Measurements from ENCODE around the gene PITPNM3.
"Not testable (repeated sequence)": the region's sequence is repeated elsewhere in the genome, so short reads cannot be mapped to it uniquely, and the experiment has no call there.

The PITPNM3 gene

DNA sequence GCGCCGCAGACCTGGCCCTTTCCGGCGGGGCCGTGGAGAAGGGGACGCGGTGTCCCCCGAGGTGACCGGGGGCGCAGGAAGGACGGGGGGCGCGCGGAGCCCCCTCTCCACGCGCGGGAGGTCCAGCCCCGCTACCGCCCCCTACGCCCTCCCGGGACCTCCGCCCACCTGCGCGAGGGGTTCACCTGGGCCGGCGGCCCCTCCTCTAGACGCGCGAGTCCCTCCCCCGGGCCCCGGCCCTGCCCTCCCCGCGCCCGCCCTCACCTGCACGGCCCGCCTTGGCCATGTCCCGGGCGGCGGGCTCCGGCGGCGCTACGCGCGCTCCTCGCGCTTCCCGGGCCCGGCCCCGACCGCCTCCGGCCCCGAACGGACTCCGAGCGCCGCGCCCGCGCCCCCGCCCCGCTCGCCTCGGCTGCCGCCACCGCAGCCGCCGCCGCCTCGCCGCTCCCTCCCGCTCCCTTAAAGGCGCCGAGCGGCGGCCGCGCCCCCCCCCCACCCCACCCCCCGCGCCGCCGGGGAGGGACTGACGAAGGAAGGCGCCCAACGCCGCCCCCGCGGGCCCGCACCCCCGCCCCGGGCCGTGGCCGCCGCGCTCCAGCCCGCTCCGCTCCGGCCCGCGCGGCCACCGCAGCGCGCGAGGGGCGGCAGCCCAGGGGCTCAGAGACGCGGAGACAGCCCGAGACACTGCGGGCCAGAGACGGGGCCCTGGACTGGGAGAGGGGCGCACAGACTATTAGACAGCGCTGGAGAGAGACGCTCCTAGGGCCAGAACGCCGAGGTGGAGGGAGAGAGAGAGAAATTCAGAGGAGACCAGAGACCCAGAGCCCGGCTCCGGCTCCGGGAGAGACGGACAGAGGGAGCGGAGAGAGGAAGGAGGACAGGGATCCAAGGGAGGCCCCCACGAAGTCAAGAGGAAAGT, at the start of gene PITPNM3:
TSS of gene PITPNM3 (minus strand) at position 435 of the 919 bp plus-strand sequence. CDS start at position 286, 149 bp downstream.
- peak; percentile 9 for DNase-seq

DNA sequence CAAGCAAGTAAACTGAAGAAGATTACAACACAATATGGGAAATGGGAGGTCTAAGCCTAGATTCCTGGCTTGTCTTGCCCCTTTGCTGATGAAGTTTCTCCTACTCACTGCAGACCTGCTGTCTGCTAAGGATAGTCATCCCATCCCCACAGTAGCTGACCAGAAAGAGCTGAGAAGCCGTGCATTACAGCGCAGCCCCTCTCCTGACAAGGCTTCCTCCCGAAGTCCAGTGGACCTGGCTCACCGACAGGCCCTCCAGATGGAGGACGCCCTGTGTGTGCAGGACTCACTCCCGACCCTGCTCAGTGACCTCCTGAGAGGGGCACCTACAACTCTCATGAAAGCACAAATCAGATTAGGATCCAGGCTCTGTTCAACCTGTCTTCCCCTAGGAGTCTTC, 48.8 kb upstream of the PITPNM3 start:
- no peak for DNase-seq

DNA sequence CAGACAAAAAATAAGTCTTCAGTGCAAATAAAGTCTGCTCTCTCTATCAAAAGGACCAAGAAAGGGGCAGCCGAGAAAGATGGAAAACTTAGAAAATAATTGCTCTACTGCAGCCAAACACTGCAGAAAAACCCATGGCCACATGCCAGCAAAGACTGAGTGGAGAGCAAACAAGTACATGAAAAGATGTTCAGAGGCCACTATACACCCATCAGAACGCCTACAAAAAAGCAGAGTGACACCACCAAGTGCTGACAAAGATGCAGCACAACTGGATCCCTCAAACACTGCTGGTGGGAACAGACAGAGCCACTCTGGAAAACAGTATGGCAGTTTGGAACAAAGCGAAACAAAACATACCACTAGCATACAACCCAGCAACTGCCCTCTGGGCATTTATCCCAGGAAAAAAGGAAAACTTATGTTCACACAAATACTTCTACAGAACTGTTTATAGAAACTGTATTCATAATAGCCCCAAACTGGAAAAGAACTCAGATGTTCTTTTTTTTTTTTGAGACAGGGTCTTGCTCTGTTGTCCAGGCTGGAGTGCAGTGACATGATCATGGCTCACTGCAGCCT, 47.5 kb upstream of the PITPNM3 start:
- DNase-seq, result no peak

DNA sequence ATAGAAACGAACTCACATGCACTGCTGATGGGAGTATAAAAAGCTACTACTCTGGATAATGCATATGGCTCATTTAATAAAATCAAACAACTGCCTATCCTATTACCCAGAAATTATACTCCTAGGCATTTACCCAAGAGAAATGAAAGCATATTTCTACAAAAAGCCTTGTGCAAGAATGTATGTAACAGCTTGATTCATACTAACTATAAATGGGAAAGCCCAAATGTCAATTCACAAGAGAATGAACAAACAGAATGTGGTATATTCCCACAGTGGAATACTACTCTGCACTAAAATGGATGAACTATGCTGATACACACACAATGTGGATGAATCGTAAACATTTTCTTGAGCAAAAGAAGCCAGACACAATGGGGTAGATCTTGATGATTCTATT, 45.8 kb upstream of the PITPNM3 start:
- DNase-seq, result no peak

DNA sequence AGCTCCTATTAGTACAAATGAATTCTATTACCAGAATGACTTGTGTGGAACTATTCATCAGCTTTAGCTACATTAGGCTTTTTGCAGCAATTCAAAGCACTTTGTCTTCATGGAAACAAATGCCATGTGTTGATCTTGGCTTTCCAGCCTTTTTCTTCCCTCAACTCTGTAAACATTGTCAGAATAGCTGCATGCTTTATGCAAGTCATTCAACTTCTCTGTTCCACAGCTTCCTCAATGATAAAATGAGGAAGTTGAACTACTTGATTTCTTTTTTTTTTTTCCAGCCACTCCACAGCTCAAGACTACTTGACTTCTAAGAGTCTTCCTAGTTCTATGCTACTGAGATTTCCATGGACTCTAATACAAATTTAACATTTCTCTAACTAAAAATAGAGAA, 43.0 kb upstream of the PITPNM3 start:
- no peak for DNase-seq

DNA sequence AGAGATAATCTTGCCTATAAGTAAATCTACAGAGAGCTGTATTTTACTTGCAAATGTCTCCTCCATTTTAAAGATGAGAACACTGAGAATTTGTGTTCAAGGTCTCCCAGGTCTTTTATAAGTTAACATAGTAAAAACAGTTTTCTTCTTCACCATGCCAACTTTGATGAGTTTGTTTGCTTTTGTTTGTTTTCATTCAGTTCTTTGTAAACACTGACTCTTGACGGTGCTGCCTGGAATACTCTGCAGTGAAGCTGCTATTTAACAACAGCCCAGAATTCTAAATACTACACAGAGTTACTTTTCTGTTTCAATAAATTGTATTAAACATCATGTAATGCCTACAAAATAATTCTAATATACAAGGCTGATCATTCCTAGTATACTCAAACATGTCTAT, 41.4 kb upstream of the PITPNM3 start:
- DNase-seq, result no peak

DNA sequence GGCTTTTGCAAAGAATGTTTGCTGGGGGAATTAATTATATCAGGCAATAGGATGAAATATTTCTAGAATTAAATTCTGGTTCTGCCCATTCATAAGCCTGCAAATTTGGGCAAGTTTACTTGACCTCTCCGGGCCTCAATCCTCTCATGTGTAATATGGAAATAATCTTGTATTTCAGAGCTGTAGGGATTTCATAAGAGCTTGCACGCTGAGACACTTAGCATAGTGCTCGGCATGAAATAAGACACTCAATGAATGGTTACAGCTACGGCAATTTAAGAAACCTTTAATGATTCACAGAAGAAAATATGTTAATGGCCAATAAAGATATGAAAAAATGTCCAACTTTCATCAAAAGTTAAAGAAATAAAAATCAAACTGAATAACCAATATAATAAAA, 40.6 kb upstream of the PITPNM3 start:
- DNase-seq, result no peak

DNA sequence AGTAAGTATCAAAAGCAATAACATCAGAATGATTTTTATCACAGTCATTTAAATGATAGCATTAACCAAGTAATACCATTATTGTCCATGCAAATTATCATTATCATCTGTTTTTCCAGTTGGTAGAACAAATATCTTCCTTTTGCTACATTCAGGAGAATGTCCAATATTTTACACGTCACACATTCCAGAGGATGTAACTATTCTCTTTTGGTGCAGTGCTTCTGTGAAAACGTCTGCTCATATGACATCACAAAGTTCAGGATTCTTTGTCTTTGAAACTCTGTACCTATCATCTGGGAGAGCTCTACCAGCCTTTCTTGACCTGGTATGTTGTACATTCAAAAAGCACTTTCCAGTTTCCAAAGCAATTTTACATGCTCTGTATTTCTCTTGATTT, 40.2 kb upstream of the PITPNM3 start:
- DNase-seq, result no peak

DNA sequence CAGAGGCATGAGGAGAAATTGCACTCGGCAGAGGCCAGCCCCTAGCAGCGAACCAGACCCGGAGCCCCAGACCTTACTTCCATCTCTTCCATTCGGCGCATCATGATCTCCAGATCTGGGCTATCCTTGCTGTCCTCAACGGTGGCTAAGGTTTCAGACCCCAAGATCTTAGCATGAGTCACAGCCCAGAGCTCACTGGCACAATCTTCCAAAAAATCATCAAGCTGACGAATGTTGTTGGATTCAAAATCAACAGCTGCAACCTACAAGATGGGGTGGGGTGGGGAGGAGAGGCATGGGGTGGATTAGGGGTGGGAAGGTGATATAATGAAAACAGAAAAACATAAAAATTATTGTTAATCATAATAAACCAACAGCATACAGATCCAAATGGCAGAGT, 39.7 kb upstream of the PITPNM3 start:
- DNase-seq, result no peak

DNA sequence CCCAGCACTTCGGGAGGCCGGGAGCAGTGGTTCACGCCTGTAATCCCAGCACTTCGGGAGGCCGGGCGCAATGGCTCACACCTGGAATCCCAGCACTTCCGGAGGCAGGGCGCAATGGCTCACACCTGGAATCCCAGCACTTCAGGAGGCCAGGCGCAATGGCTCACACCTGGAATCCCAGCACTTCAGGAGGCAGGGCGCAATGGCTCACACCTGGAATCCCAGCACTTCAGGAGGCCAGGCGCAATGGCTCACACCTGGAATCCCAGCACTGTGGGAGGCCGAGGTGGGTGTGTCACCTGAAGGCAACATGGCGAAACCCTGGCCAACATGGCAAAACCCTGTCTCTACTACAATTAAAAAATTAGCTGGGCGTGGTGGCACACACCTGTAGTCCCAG, 37.0 kb upstream of the PITPNM3 start:
- not testable (repeated sequence) for DNase-seq

DNA sequence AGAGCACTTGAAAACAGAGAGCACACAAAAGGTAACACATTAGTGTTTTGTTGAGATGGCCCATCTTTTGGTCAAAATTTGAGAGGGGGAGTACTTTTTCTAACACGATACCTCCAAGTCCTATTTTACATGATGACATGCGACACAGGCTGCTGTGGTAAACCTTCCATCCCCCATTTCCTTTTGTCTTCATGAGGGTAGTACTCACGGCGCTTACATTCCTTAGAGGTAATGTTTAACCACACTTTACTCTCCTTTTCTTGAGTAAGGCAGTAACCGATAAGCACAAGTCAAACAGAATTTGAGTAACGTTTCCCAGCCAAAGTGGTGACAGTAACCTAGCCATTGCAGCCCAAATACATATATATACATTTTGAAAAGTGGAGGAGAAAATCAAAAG, 35.8 kb upstream of the PITPNM3 start:
- DNase-seq, result no peak

DNA sequence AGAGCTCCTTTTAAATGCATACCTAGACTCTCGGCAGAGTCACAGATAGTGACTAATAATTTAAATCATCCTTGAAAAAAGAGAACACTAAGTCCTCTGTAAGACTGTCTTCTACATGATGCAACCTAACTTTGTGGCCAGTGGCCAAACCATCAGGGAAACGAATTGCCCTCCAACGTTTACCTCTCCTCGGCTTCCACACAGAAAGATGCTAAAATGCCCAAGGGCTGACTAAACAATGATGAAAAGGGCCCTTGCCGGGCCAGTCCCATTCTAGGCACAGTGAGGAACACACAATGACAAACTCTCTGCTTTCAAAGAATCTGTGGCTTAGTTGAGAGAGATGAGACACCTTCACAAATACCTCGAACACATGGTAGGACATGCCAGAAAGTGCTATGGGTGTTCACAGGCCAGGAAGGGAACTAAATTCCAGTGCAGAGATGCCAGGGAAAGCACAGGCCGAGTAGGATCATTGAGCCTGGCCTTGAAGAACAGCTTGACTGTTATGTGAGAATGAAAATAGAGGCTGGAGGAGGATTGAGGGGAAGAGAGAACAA, 35.3 kb upstream of the PITPNM3 start:
- DNase-seq, result no peak

DNA sequence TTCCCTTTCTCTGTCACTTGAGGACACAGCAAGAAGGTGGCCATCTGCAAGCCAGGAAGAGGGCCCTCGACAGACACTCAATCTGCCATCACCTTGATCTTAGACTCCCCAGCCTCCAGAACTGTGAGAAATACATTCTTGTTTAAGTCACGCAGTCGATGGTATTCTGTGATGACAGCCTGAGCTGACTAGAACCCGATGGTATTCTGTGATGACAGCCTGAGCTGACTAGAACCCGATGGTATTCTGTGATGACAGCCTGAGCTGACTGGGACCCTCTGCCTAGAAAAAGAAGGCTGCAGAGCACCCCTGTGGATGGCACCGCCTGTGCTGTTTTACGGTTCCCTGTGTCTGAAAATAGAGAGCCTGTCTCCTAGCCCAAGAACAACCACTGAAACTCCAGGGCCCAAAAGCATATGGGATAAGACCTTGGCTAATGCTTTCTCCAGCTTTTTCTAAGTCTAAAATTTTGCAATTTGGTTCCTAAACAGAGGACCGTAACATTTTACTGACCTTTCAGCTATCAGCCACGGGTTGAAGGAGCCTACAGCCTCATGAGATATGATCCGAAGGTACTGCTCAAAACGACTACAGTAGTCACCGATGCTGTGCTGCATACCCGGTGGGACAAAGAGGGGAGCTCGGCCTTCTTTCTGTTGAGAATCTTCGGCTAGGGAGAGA, 33.1 kb upstream of the PITPNM3 start:
- no peak for DNase-seq

DNA sequence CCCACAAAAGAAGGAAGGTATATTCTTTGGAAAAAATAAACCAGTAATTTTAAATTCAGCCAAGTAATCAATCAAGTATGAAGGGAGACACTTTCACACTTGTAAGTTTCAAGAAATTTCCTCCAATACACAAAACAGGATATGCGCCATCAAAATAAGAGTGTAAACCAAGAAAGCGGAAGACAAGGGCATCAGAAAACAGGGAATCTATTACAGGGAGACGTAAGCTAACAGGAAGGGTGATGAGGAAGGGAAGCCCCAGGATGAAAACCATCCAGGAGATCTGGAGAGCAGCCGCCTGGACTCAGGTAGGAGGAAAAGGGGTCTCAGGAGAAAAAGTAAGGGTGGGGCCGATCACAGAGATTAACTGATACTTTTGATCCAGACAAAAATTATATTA, 31.8 kb upstream of the PITPNM3 start:
- DNase-seq, result no peak

DNA sequence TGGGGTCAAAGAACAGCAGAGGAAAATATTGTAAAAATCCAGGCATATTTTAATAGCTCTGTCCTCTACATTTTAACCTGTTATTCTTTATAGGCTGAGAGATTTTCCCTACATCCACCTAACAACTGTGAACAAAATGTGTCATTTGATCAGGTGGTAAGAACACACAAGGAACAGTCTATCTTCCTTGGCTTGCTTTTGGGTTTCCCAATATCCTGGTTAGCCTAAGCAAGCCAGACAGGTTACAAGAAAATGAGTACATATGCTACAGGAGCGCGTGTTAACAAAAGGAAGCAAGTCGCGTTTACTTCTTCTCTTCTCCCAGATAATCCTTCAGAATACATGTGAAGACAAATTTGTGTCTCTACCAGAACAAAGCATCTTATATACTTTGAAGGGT, 31.0 kb upstream of the PITPNM3 start:
- DNase-seq, result no peak

DNA sequence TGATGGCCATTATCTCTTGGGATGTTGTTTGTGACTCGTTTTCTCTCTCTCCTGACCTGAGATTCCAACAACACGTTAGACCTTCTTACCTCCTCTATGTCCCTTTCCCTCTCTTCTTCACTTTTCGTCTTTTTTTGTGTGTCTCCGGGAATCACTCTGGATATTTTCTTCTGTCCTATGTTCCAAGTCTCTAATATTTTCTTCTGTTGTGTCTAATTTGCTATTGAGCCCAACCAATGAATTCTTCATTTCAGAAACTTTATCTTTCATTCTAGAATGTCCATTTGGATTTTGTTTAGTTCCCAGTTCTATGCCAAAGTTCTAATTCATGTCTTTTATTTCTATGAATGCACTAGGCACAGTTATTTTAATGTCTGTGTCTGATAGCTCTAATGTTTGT, 27.1 kb upstream of the PITPNM3 start:
- DNase-seq, result no peak

DNA sequence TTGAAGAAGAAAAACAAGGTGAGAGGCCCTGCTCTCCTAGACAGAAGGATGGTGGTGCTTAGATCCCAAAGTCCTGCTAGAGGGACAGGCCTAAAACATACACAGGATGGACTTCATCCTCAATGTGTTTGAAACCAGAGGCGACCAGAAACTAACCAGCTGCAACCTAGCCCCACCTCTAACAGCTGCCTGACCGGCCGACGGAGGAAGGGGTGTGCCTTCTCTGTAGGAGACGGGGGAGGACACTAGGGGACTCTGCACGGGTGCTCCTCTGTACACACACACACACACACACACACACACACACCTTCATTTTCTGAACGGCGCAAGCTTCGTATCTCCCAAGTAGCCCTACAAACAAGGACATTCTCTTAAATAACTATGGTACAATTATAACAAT, 24.3 kb upstream of the PITPNM3 start:
- no peak for DNase-seq

DNA sequence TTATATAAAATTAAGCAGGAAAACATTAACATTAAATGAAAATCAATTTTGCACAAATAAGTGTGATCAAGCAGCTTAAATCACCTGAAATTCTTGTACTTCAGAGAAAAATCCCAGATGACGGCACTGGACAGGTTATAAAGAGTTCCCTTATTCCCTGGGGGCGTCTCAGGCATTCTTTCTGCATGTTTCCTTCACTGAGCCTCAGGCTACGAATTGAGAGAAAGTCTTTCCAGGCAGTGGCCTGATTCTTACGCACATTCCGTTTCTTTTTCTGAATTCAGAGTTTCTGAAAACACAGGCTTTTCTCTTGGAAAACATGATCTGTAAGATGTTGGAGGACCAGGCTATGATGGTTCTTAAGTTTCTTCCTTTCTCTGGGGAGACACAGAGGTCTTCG, 22.1 kb upstream of the PITPNM3 start:
- DNase-seq, result no peak

DNA sequence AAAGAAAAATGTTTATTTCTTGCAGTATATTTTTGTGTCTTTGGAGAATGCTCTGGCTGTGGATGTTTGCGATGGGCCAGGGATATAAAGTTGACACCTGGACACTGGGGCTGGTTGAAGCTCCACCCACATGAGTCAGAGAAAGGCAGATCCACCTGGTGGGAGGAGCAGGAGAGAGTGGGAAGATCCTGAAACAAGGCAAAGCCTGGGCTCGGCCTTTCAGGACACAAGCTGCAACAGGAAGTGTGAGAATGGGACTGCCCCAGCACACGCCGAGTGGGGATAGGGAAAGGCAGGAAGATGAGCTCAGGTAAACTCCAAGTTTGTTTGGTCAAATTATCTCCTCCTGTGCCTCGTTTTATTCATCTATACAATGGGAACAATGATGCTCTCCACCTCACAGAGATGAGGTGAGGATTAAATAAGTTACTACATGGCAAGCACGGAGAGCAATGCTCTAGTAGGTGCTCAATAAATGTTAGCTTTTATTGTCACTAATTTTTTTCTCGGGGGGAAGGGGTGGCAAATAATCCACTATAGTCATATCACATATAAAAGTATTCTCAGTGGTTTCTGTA, 21.4 kb upstream of the PITPNM3 start:
- DNase-seq, result peak; percentile 7

DNA sequence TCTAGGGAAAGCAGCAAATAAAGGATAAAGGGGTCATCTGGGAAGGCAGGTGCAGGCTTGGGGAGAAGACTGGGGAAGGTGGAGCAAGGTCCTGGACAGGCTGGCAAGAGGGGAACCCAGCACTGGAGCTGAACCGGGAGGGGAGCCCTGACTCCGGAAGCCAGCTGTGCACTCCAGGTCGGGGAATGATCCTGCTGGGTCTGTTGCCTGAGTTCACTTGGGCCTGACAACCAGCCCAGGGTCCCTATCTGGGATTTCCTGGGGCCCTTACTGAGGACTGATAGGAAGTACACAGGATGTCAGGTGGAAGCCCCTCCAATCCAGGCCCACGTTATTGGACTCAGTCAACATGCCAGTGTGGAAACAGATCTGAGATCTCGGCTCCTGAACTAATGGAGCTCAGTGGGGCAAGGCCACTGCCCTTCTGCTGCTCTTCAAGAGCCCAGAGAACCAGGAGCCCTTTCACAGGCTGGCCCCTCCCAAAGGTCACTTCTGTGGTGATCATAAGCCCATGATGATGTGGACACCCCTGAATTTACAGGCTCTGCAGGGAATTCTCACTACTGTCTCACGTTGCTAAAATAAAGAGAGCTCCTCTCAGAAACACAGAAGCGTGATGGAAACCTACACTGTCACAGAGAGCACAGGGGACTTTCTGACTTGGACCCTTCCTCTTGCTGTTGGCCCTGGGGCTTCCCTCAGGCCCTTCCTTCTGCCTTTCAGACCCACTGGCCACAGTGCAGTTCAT, 19.9 kb upstream of the PITPNM3 start:
- no peak for DNase-seq

DNA sequence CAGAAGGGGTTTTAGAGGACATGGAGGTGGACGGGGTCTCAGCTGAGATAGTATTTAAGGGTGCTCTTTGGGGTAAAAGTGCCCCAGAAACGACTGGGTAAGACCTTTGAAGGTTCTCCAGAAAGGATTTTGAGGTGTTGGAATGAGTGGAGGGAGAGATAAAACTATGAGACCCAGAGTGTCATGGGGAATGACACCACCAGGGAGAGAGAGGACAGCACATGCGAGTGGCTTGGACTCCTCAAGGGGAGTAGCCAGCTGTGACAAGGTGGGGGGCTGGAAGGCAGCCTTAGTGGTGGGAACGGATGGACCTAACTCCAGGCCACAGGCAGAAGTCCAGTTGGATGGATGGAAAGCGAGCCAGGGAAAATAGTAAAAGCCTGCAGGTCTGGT, 19.2 kb upstream of the PITPNM3 start:
- no peak for DNase-seq
